ENCODE measurements around the gene FASTKD2.

The FASTKD2 gene

GRCh38 chr2:206765242-206766056 lies at the start of gene FASTKD2, which contains the start of gene MDH1B:
FASTKD2 (plus strand) TSS chr2:206765606; CDS start chr2:206766694, 1,088 bp downstream.
MDH1B (minus strand) TSS chr2:206765328; CDS start chr2:206765271, 57 bp downstream.
- peak; percentile 83 for DNase-seq (ENCODE audit: low spot score)
- in situ Hi-C loops (cut with MboI; ENCODE audit: low sequenced_read_pairs, unreplicated experiment) = no loop called here
- TF ChIP-seq, protein P1, sequence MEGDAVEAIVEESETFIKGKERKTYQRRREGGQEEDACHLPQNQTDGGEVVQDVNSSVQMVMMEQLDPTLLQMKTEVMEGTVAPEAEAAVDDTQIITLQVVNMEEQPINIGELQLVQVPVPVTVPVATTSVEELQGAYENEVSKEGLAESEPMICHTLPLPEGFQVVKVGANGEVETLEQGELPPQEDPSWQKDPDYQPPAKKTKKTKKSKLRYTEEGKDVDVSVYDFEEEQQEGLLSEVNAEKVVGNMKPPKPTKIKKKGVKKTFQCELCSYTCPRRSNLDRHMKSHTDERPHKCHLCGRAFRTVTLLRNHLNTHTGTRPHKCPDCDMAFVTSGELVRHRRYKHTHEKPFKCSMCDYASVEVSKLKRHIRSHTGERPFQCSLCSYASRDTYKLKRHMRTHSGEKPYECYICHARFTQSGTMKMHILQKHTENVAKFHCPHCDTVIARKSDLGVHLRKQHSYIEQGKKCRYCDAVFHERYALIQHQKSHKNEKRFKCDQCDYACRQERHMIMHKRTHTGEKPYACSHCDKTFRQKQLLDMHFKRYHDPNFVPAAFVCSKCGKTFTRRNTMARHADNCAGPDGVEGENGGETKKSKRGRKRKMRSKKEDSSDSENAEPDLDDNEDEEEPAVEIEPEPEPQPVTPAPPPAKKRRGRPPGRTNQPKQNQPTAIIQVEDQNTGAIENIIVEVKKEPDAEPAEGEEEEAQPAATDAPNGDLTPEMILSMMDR (IDR thresholded peaks at IDR 0.05; ENCODE audit: borderline replicate concordance, control extremely low read depth, extremely low read depth, insufficient read depth, missing control alignments) = no peak

- TF ChIP-seq, protein P1 (IDR thresholded peaks at IDR 0.05; ENCODE audit: borderline replicate concordance, control extremely low read depth, extremely low read depth, insufficient read depth, missing control alignments) = no peak
- DNase-seq (ENCODE audit: low spot score) = no peak
- in situ Hi-C loops (cut with MboI; ENCODE audit: low sequenced_read_pairs, unreplicated experiment) = no loop called here
Measured at GRCh38 chr2:206716623-206717022, 48.8 kb upstream of the FASTKD2 start.

- no peak for DNase-seq (ENCODE audit: low spot score)
- TF ChIP-seq, protein P1 (IDR thresholded peaks at IDR 0.05; ENCODE audit: borderline replicate concordance, control extremely low read depth, extremely low read depth, insufficient read depth, missing control alignments) = no peak
- in situ Hi-C loops (cut with MboI; ENCODE audit: low sequenced_read_pairs, unreplicated experiment) = no loop called here
Measured at GRCh38 chr2:206718296-206718695, 47.1 kb upstream of the FASTKD2 start, which contains the start of gene DYTN. DYTN (minus strand) TSS chr2:206718396; CDS start chr2:206718279, 117 bp downstream.

- TF ChIP-seq, protein P1 (IDR thresholded peaks at IDR 0.05; ENCODE audit: borderline replicate concordance, control extremely low read depth, extremely low read depth, insufficient read depth, missing control alignments) = no peak
- in situ Hi-C loops (cut with MboI; ENCODE audit: low sequenced_read_pairs, unreplicated experiment) = no loop called here
Measured at GRCh38 chr2:206721256-206721920, 44.0 kb upstream of the FASTKD2 start.

GRCh38 chr2:206723288-206723687 lies 42.1 kb upstream of the FASTKD2 start:
- DNase-seq (ENCODE audit: low spot score) = no peak
- TF ChIP-seq, protein P1 (IDR thresholded peaks at IDR 0.05; ENCODE audit: borderline replicate concordance, control extremely low read depth, extremely low read depth, insufficient read depth, missing control alignments) = no peak
- in situ Hi-C loops (cut with MboI; ENCODE audit: low sequenced_read_pairs, unreplicated experiment) = no loop called here

More at GRCh38 chr2:206721256-206721920, 44.0 kb upstream of the FASTKD2 start:
- peak; percentile 31 for DNase-seq (ENCODE audit: low spot score)

DNA sequence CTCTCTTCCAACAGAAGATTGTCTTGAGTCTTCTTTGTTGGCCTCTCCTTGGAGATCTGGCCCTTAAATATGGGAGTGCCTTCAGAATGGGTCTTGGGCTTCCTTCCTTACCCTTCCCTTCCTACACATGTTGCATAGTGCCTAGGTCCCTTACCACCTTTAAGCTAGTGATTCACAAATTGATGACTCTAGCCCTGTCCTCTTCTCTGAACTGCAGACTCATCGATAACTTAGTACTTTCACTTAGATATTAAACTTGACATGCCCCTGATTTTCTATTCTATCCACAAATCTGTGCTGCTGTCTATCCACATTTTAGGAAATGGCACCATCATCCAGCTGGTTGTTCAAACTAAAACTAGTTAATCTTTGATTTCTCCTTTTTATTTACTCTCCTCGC lies 38.1 kb upstream of the FASTKD2 start:
- DNase-seq (ENCODE audit: low spot score) = no peak
- in situ Hi-C loops (cut with MboI; ENCODE audit: low sequenced_read_pairs, unreplicated experiment) = no loop called here
- TF ChIP-seq, protein P1 (IDR thresholded peaks at IDR 0.05; ENCODE audit: borderline replicate concordance, control extremely low read depth, extremely low read depth, insufficient read depth, missing control alignments) = no peak
